ENCODE data around the gene ELFN2. TPM values are rescaled to one million over a fixed set of nuclear protein-coding genes. Genes with fewer than 3 reads are reported as not detected.

ELFN2 gene
- total and polyA plus RNA-seq, 8 donors: 0.03 to 0.89 (median 0.18) TPM; not detected in 5

DNA sequence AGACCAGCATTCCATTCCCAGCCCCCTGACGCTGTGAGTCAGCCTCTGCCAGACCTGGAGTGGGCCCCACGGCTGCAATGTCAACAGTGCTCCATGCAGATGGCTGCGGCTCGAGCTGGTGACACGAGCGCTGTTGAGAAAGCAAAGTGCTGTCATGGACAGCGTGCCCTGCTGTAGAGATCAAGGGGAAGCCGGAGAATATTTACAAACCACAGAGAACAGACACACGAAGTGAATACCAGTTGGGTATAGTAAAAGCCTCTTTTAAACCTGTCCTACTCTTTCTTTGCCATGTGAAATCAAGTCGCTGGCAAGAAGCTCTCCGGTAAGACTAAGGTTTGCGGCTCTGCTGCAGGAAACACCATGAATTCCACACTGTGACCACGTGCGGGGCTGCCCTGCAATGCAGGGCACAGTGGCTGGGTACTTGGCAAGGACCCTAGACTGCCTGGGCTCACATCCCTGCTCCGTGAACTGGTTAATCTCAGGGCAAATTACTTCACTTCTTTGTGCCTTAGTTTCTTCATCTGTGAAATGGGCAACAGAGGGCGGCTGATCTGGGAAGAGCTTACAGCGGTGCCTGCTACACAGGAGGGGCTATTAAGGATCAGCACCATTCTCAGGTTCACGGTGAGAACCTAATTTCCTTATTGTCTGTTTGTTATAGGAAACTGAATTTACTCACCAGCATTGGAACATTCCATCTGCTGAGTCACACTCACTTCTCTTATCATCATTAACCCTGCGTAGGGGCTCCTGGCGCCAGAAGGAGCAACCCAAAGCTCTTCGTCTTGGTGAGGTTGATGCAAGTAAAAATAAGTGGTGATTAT lies 27.8 kb upstream of the ELFN2 start:
- DNase-seq: peak; percentile 45 to 81
- peak overlapping the region in 1 of 4 donors; percentile 9 for H3K4me3 ChIP-seq
- no peaks in the 10 kb centered on the region for H3K36me3 ChIP-seq
- peaks cover 0 to 64% (median 0%) of the 10 kb centered on the region in 3 donors for H3K27me3 ChIP-seq
- H3K27ac ChIP-seq: peak overlapping the region in 2 of 5 donors; percentile 20 to 60
- no peak for TF ChIP-seq EP300 (IDR thresholded peaks at IDR 0.05)
- no peak for TF ChIP-seq POLR2A (IDR thresholded peaks at IDR 0.05)
- TF ChIP-seq, protein P1, sequence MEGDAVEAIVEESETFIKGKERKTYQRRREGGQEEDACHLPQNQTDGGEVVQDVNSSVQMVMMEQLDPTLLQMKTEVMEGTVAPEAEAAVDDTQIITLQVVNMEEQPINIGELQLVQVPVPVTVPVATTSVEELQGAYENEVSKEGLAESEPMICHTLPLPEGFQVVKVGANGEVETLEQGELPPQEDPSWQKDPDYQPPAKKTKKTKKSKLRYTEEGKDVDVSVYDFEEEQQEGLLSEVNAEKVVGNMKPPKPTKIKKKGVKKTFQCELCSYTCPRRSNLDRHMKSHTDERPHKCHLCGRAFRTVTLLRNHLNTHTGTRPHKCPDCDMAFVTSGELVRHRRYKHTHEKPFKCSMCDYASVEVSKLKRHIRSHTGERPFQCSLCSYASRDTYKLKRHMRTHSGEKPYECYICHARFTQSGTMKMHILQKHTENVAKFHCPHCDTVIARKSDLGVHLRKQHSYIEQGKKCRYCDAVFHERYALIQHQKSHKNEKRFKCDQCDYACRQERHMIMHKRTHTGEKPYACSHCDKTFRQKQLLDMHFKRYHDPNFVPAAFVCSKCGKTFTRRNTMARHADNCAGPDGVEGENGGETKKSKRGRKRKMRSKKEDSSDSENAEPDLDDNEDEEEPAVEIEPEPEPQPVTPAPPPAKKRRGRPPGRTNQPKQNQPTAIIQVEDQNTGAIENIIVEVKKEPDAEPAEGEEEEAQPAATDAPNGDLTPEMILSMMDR (IDR thresholded peaks at IDR 0.05): no peak
- TF ChIP-seq POLR2AphosphoS5 (IDR thresholded peaks at IDR 0.05): no peak
- intact Hi-C loops (cut with DNase I; ENCODE audit: low total_unique reads): no loop called here
- peaks cover 0 to 7% (median 2%) of the 10 kb centered on the region in 4 donors for H3K9me3 ChIP-seq
- 20 to 41% (median 25%) methylated on average over 20 to 21 of the region's 21 CpGs for WGBS, 5 donors
- peaks cover 0 to 32% (median 14%) of the 10 kb centered on the region in 4 donors for H3K4me1 ChIP-seq

DNA sequence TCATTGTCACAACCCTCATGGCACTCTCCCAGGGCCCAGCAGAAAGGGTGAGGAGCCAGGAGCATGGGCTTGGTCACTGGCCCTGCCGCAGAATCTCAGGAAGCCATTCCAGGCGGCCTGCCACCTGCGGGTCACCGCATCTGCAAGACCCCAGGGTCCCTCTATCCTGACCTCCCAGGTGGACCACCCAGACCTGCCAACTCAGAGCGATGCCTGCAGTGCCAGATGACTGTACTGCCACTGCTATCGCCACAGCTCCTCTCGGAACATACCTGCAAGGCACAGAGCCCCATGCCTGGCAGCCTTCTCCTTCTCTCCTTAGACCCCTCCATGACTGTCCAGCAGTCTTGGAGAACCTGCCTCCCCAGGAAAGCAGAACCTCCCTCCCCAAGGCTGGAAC lies 26.4 kb upstream of the ELFN2 start:
- H3K4me3 ChIP-seq: no peak overlapping the region
- DNase-seq: no peak
- peaks cover 0 to 26% (median 14%) of the 10 kb centered on the region in 4 donors for H3K4me1 ChIP-seq
- TF ChIP-seq, protein P1 (IDR thresholded peaks at IDR 0.05): no peak
- no peak for TF ChIP-seq EP300 (IDR thresholded peaks at IDR 0.05)
- TF ChIP-seq POLR2AphosphoS5 (IDR thresholded peaks at IDR 0.05): no peak
- no peak for TF ChIP-seq POLR2A (IDR thresholded peaks at IDR 0.05)
- WGBS, 5 donors: 82 to 97% (median 91%) methylated on average over 3 to 7 of the region's 7 CpGs
- intact Hi-C loops (cut with DNase I; ENCODE audit: low total_unique reads): no loop called here
- H3K27ac ChIP-seq: no peak overlapping the region
- H3K27me3 ChIP-seq: peaks cover 0 to 71% (median 8%) of the 10 kb centered on the region in 3 donors
- peaks cover 0 to 7% (median 2%) of the 10 kb centered on the region in 4 donors for H3K9me3 ChIP-seq
- H3K36me3 ChIP-seq: no peaks in the 10 kb centered on the region

DNA sequence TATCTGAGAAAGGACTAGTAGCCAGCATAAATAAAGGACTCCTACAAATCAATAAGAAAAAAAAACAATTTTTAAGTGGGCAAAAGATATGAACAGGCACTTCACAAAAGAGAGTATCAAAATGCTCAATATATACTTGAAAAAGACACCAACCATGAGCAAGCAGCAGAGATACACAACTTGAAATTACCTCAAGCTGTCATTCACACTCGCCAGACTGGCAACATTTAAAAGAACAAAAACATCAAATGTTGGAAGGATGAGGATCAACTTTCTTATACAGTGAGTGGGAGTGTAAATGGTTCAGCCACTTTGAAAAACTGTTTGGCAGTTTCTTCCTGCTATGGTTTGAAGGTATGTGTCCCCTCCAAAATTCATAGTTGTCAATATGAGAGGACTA lies 23.9 kb upstream of the ELFN2 start:
- H3K4me3 ChIP-seq: no peak overlapping the region
- intact Hi-C loops (cut with DNase I; ENCODE audit: low total_unique reads): no loop called here

DNA sequence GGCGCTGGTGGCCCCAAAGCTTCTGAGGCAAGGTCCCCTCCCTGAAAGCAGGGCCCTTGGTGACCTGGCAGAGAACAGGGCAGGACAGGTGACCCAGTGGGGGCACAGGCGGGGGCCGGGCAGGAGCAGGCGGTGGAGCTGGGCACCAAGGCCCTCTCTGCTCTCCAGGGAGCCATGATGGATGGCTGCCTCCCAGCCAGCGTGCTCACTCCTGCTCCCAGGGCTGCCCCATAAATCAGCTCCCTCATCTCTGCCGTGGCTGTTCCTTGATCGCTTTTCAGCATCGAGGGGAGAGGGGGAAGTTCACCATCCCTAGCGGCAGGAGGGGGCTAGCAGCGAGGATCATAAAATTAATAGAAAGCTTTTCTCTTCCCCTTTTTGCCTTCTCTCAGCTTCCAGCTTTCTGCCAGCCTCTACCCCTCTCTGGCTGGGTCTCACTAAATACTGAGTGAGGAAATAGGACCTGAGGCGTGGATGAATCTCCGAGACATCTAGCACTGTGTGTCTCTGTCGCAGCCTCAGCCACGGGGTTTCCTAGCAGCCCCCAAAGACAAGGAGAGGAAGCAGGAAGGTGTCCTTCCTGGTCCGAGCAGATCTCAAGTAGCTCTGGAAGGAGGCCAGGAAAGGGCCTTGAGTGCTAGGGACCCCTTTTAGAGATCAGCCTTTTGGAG lies 22.2 kb upstream of the ELFN2 start:
- DNase-seq: no peak
- Histone ChIP-seq H3K4me1 (peaks cover 0 to under 1% (median 0%) of the 10 kb centered on the region in 4 donors), H3K9me3 (peaks cover 0 to 7% (median 2%) of the 10 kb centered on the region in 4 donors), H3K27ac (no peak overlapping the region), H3K36me3 (no peaks in the 10 kb centered on the region), H3K27me3 (peaks cover 0 to 73% (median 20%) of the 10 kb centered on the region in 3 donors), H3K4me3 (no peak overlapping the region)
- WGBS, 5 donors: 55 to 71% (median 65%) methylated on average over 11 to 15 of the region's 15 CpGs
- intact Hi-C loops (cut with DNase I; ENCODE audit: low total_unique reads): no loop called here
- TF ChIP-seq, protein P1 (IDR thresholded peaks at IDR 0.05): no peak
- TF ChIP-seq POLR2AphosphoS5 (IDR thresholded peaks at IDR 0.05): no peak
- no peak for TF ChIP-seq EP300 (IDR thresholded peaks at IDR 0.05)
- TF ChIP-seq POLR2A (IDR thresholded peaks at IDR 0.05): no peak

More for the DNA sequence above, 23.9 kb upstream of the ELFN2 start:
- WGBS, 5 donors: 39 to 97% (median 49%) methylated on average over 1 of the region's 1 CpG
- Histone ChIP-seq H3K27me3 (peaks cover 0 to 75% (median 17%) of the 10 kb centered on the region in 3 donors), H3K4me1 (peaks cover 0 to 16% (median 11%) of the 10 kb centered on the region in 4 donors), H3K9me3 (peaks cover 0 to 7% (median 2%) of the 10 kb centered on the region in 4 donors), H3K27ac (no peak overlapping the region), H3K36me3 (no peaks in the 10 kb centered on the region)
- DNase-seq: no peak
- TF ChIP-seq EP300 (IDR thresholded peaks at IDR 0.05) (no peak), POLR2A (IDR thresholded peaks at IDR 0.05) (no peak), POLR2AphosphoS5 (IDR thresholded peaks at IDR 0.05) (no peak)
- TF ChIP-seq, protein P1 (IDR thresholded peaks at IDR 0.05): no peak

All from stomach (tissue), 9 donors.